Endothelial cell of umbilical vein (primary cell): ENCODE data around the gene MRPS21.

ENCODE experiments used
- EZH2 ChIP-seq: IDR thresholded peaks from 2 replicates; pipeline ENCODE4 v1.6.1; 2012; ENCODE audit warnings: borderline replicate concordance, low read depth, mild to moderate bottlenecking, moderate library complexity, low read length, inconsistent platforms; ENCODE audit not compliant: severe bottlenecking
- GATA2 ChIP-seq: IDR thresholded peaks from 2 replicates; pipeline ENCODE4 v1.7.0; 2011; ENCODE audit warnings: low read depth, mild to moderate bottlenecking, moderate library complexity, mixed read lengths, low read length; ENCODE audit not compliant: insufficient read length, insufficient read depth
- POLR2A ChIP-seq: IDR thresholded peaks from 2 replicates; pipeline ENCODE4 v1.6.1; 2012; ENCODE audit warnings: low read depth, mild to moderate bottlenecking, control low read depth, low read length
- POLR2AphosphoS5 ChIP-seq: IDR thresholded peaks from 2 replicates; pipeline ENCODE4 v1.6.1; 2012; ENCODE audit warnings: low read depth, mild to moderate bottlenecking, control low read depth, low read length, moderate library complexity; ENCODE audit not compliant: insufficient read depth
- TF ChIP-seq, protein P1 (sequence below), 2 donors: IDR thresholded peaks; 1 replicate in 1 of 2; 2 replicates in 1 of 2; pipeline ENCODE4 v1.5.1; 2011; ENCODE audit warnings: low read length in 2 of 2, mild to moderate bottlenecking in 2 of 2, moderate library complexity in 2 of 2, control low read depth in 1 of 2, inconsistent platforms in 1 of 2, low read depth in 1 of 2; ENCODE audit not compliant: insufficient read depth in 1 of 2; ENCODE audit errors: extremely low read depth in 1 of 2
- TF ChIP-seq, protein P2 (sequence below): IDR thresholded peaks from 2 replicates; pipeline ENCODE4 v1.6.1; 2011; ENCODE audit not compliant: insufficient read depth, insufficient read length

DNA sequence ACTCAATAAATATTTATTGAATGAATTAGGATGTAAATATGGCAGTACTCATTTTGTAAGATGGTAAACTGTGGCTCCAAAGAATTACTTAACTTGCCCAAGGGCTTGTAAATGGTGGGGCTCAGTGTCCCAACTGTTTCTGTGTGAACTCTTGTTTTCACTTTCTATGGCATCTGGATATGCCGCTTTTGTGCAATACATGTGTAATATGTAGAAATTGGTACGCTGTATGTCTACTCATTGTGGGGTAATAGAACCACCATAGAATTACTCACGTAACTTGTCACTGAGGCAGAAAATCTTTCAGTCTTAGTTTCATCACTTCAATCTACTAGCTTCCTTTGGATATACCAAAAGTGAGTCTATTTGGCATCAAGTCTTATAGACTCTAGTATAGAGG is 28.6 kb downstream of the MRPS21 start:
- TF ChIP-seq, protein P1, sequence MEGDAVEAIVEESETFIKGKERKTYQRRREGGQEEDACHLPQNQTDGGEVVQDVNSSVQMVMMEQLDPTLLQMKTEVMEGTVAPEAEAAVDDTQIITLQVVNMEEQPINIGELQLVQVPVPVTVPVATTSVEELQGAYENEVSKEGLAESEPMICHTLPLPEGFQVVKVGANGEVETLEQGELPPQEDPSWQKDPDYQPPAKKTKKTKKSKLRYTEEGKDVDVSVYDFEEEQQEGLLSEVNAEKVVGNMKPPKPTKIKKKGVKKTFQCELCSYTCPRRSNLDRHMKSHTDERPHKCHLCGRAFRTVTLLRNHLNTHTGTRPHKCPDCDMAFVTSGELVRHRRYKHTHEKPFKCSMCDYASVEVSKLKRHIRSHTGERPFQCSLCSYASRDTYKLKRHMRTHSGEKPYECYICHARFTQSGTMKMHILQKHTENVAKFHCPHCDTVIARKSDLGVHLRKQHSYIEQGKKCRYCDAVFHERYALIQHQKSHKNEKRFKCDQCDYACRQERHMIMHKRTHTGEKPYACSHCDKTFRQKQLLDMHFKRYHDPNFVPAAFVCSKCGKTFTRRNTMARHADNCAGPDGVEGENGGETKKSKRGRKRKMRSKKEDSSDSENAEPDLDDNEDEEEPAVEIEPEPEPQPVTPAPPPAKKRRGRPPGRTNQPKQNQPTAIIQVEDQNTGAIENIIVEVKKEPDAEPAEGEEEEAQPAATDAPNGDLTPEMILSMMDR (IDR thresholded peaks at IDR 0.05; ENCODE audit: extremely low read depth in 1 of 2, insufficient read depth in 1 of 2, low read depth in 1 of 2, low read length in 2 of 2), result no peak
- TF ChIP-seq POLR2A, result no peak
- no peak for TF ChIP-seq EZH2
- TF ChIP-seq, protein P2, sequence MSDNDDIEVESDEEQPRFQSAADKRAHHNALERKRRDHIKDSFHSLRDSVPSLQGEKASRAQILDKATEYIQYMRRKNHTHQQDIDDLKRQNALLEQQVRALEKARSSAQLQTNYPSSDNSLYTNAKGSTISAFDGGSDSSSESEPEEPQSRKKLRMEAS, result no peak
- no peak for TF ChIP-seq GATA2
- TF ChIP-seq POLR2AphosphoS5, result no peak
